K562 (cell line): ENCODE results near the gene CALM1. TPM values are rescaled to one million over a fixed set of nuclear protein-coding genes. Genes with fewer than 3 reads are reported as not detected.

Source experiments
- ATAC-seq: fragments of 200-7000 bp; cut with Tn5 transposase; 3 replicates; pipeline ENCODE4 v1.9.1; 2020; ENCODE audit warnings: moderate library complexity
- BruUV-seq: library from RNA; stranded (reverse); fragments of 400-500 nt; replicated peaks from 2 replicates; lab custom pipeline; 2021; lab: Mats Ljungman, UMichigan
- CTCF ChIA-PET: fragments of 300-600 bp; formaldehyde crosslinking; extraction: SDS; loops from one replicate; lab custom pipeline; 2021; ENCODE audit warnings: low intra/inter-chr PET ratio; lab: Yijun Ruan, JAX
- POLR2A ChIA-PET: fragments of 300-600, 350-650 bp; sonication (Branson Sonifier 250); formaldehyde crosslinking; extraction: SDS; loops from one replicate; lab custom pipeline; 2021; ENCODE audit warnings: antibody characterized with exemption, inconsistent platforms; lab: Yijun Ruan, JAX
- DNase-seq, 4 experiments: peaks; one replicate each; pipeline versions ENCODE4 v3.0.0 to v3.0.0-alpha.2; 2011 to 2018; ENCODE audit warnings: low spot score in 3 of 4, mixed read lengths in 3 of 4; ENCODE audit errors: extremely low read depth in 1 of 4
- FAIRE-seq: peaks from 2 replicates; lab custom pipeline; 2011; peaks lifted over from hg19 to GRCh38; lab: Jason Lieb, UNC
- H2AFZ ChIP-seq: 2 replicates; pipeline ENCODE4 v1.6.0; 2011; ENCODE audit warnings: low read depth, low read length, control low read depth, inconsistent platforms
- H3K27ac ChIP-seq: fragments of 200-600 bp; 3 replicates; pipeline ENCODE4 v1.8.0; 2011; ENCODE audit warnings: low read depth, mild to moderate bottlenecking, control low read depth, inconsistent platforms, low read length, moderate library complexity, mixed read lengths; ENCODE audit errors: extremely low read depth
- H3K27me3 ChIP-seq, 2 experiments: fragments of 300-600 bp in 1 of 2; 2 replicates in 1 of 2; 3 replicates in 1 of 2; pipeline versions ENCODE4 v1.6.0 to v1.8.0; 2011; ENCODE audit warnings: inconsistent platforms in 2 of 2, low read length in 2 of 2, mild to moderate bottlenecking in 1 of 2, mixed read lengths in 1 of 2, moderate library complexity in 1 of 2; ENCODE audit not compliant: control insufficient read depth in 2 of 2, insufficient read depth in 2 of 2
- H3K36me3 ChIP-seq: fragments of 300-600 bp; 3 replicates; pipeline ENCODE4 v1.8.0; 2011; ENCODE audit warnings: mild to moderate bottlenecking, low read length, inconsistent platforms; ENCODE audit not compliant: control insufficient read depth, insufficient read depth
- H3K4me1 ChIP-seq, 2 experiments: fragments of 200-600 bp in 1 of 2; replicated peaks in 1 of 2; 2 replicates in 1 of 2; 3 replicates in 1 of 2; pipeline versions ENCODE4 v1.5.1 to v1.8.0; 2011; ENCODE audit warnings: inconsistent platforms in 2 of 2, low read length in 2 of 2, mild to moderate bottlenecking in 1 of 2, mixed read lengths in 1 of 2, moderate library complexity in 1 of 2; ENCODE audit not compliant: control insufficient read depth in 2 of 2, insufficient read depth in 2 of 2
- H3K4me2 ChIP-seq: 2 replicates; pipeline ENCODE4 v1.6.1; 2011; ENCODE audit warnings: low read length, control low read depth, inconsistent platforms, mixed read lengths; ENCODE audit not compliant: insufficient read depth
- H3K4me3 ChIP-seq: fragments of 200-600 bp; sonication (generic), shearing (Covaris generic); 2 replicates; pipeline ENCODE4 v1.5.1; 2016; ENCODE audit warnings: control low read depth, inconsistent platforms
- H3K79me2 ChIP-seq: fragments of 200-600 bp; 3 replicates; pipeline ENCODE4 v1.8.0; 2011; ENCODE audit warnings: low read length, inconsistent platforms; ENCODE audit not compliant: control insufficient read depth, insufficient read depth
- H3K9ac ChIP-seq, 2 experiments: 2 replicates each; pipeline versions ENCODE4 v1.6.0 to v1.6.1; 2011; ENCODE audit warnings: low read depth in 2 of 2, low read length in 2 of 2, control low read depth in 1 of 2, inconsistent platforms in 1 of 2, mild to moderate bottlenecking in 1 of 2, mixed read lengths in 1 of 2; ENCODE audit not compliant: insufficient read depth in 1 of 2
- H3K9me1 ChIP-seq: one replicate; pipeline ENCODE4 v1.6.0; 2011; ENCODE audit warnings: inconsistent platforms, mild to moderate bottlenecking, low read length, moderate library complexity; ENCODE audit not compliant: control insufficient read depth, insufficient read depth
- H3K9me3 ChIP-seq: replicated peaks from 2 replicates; pipeline ENCODE4 v1.5.1; 2011; ENCODE audit warnings: low read depth, low read length, inconsistent platforms; ENCODE audit not compliant: control insufficient read depth, insufficient read depth
- H4K20me1 ChIP-seq: replicated peaks from 2 replicates; pipeline ENCODE4 v1.6.1; 2011; ENCODE audit warnings: low read length, inconsistent platforms, mixed read lengths; ENCODE audit not compliant: control insufficient read depth, insufficient read depth
- C11orf30 ChIP-seq: fragments of 450-650 bp; IDR thresholded peaks from 2 replicates; pipeline ENCODE4 v1.6.1; 2016; ENCODE audit warnings: low read depth, mild to moderate bottlenecking
- CBX3 ChIP-seq, 2 experiments: IDR thresholded peaks; 1 replicate in 1 of 2; 2 replicates in 1 of 2; pipeline ENCODE4 v1.6.1; 2012; ENCODE audit warnings: inconsistent platforms in 2 of 2, low read length in 2 of 2, borderline replicate concordance in 1 of 2, control low read depth in 1 of 2
- ETV1 ChIP-seq: fragments of 450-650 bp; conservative IDR thresholded peaks from 2 replicates; pipeline ENCODE4 v1.6.1; 2016; ENCODE audit warnings: missing genetic modification characterization, control low read depth, low read depth, missing compliant biosample characterization
- FIP1L1 ChIP-seq: fragments of 200-400 bp; formaldehyde crosslinking; IDR thresholded peaks from 2 replicates; pipeline ENCODE4 v1.6.1; 2018; ENCODE audit warnings: mild to moderate bottlenecking, low read depth, low read length; ENCODE audit not compliant: poor library complexity, severe bottlenecking
- KDM2B ChIP-seq: fragments of 250-450 bp; sonication (Bioruptor Pico); IDR thresholded peaks from 2 replicates; pipeline ENCODE4 v1.8.0; 2021; ENCODE audit warnings: mild to moderate bottlenecking, moderate library complexity
- MAFG ChIP-seq: fragments of 450-650 bp; conservative IDR thresholded peaks from 2 replicates; pipeline ENCODE4 v1.6.1; 2016; ENCODE audit warnings: missing genetic modification characterization, missing compliant biosample characterization
- NFE2 ChIP-seq: IDR thresholded peaks from 2 replicates; pipeline ENCODE4 v1.6.1; 2014; ENCODE audit warnings: antibody characterized with exemption, low read depth
- NR2C1 ChIP-seq, 2 experiments: fragments of 450-650 bp; IDR thresholded peaks; 2 replicates each; pipeline ENCODE4 v1.6.1; 2017; ENCODE audit warnings: mild to moderate bottlenecking in 2 of 2, antibody characterized with exemption in 1 of 2, inconsistent platforms in 1 of 2, missing compliant biosample characterization in 1 of 2, missing genetic modification characterization in 1 of 2
- RB1 ChIP-seq: fragments of 450-650 bp; IDR thresholded peaks from 2 replicates; pipeline ENCODE4 v1.6.1; 2017; ENCODE audit warnings: low read depth, mild to moderate bottlenecking
- RFX1 ChIP-seq: fragments of 450-650 bp; IDR thresholded peaks from 2 replicates; pipeline ENCODE4 v1.6.1; 2016; ENCODE audit warnings: mild to moderate bottlenecking, moderate library complexity
- SAFB2 ChIP-seq: fragments of 200-400 bp; formaldehyde crosslinking; IDR thresholded peaks from 2 replicates; pipeline ENCODE4 v1.6.1; 2018; ENCODE audit warnings: borderline replicate concordance, low read length, low read depth, moderate library complexity; ENCODE audit not compliant: severe bottlenecking
- SPI1 ChIP-seq: IDR thresholded peaks from 2 replicates; pipeline ENCODE4 v1.6.1; 2011; ENCODE audit warnings: low read depth, low read length, control low read depth, borderline replicate concordance
- ZBTB11 ChIP-seq, 3 experiments: fragments of 200-800 bp in 1 of 3; fragments of 250-450 bp in 1 of 3; fragments of 450-650 bp in 1 of 3; sonication (Bioruptor Pico) in 1 of 3; sonication (Bioruptor generic) in 1 of 3; formaldehyde crosslinking in 1 of 3; IDR thresholded peaks; 2 replicates each; pipeline versions ENCODE4 v1.6.1 to v1.8.0; 2016 to 2022; ENCODE audit warnings: mild to moderate bottlenecking in 2 of 3, missing genetic modification characterization in 2 of 3, missing compliant biosample characterization in 1 of 3, moderate library complexity in 1 of 3
- ZNF311 ChIP-seq: fragments of 250-450 bp; sonication (Bioruptor Pico); IDR thresholded peaks from 2 replicates; pipeline ENCODE4 v1.4.0; 2020; ENCODE audit warnings: mild to moderate bottlenecking, moderate library complexity
- ZNF384 ChIP-seq: IDR thresholded peaks from 2 replicates; pipeline ENCODE4 v1.6.1; 2012; ENCODE audit warnings: low read depth, low read length, improper control_type of control experiment
- WGBS: fragments of 100-300 bp; shearing (Covaris generic); methylation state at CpG from one replicate; pipeline ENCODE4 v1.1.6; 2016; ENCODE audit warnings: low coverage, mixed read lengths; ENCODE audit not compliant: insufficient coverage; ENCODE audit errors: missing lambda C conversion rate; 5-methylcytosine and 5-hydroxymethylcytosine counted together
- in situ Hi-C: fragments of 300-500 bp; cut with MboI; formaldehyde crosslinking; loops from 4 replicates; pipeline ENCODE4 v1.15.0; 2018; ENCODE audit warnings: inconsistent platforms, mixed read lengths
- intact Hi-C: fragments of 100-400 bp; cut with micrococcal nuclease; formaldehyde crosslinking; loops from 2 replicates; pipeline ENCODE4 v1.14.2; 2022
- polyA plus RNA-seq, 8 experiments: library from polyadenylated mRNA; depleted of rRNA in 4 of 8; stranded (reverse) in 5 of 8; unstranded in 3 of 8; fragments of >200 nt; fragmentation: Nextera tagmentation in 2 of 8; fragmentation: Illumina TruSeq in 1 of 8; extraction: Ambion mirVana in 2 of 8; extraction: Trizol in 1 of 8; gene quantifications; 2 replicates each; pipeline versions ENCODE4 v1.2.1 to v1.2.3, GENCODE V29; 2011 to 2014; ENCODE audit warnings: inconsistent platforms in 1 of 8, missing spikeins in 1 of 8
- total RNA-seq, 7 experiments: library from RNA; depleted of rRNA in 6 of 7; stranded (reverse); fragments of >200 nt in 6 of 7; fragmentation: Illumina TruSeq in 2 of 7; extraction: Trizol in 2 of 7; gene quantifications; 2 replicates each; pipeline versions ENCODE4 v1.2.1 to v1.2.3, GENCODE V29; 2011 to 2021; ENCODE audit warnings: low replicate concordance in 1 of 7
- TF ChIP-seq, protein P1 (sequence below), 2 experiments: fragments of 450-650 bp in 1 of 2; sonication (generic) in 1 of 2; formaldehyde crosslinking in 1 of 2; IDR thresholded peaks in 1 of 2; conservative IDR thresholded peaks in 1 of 2; 2 replicates each; pipeline versions ENCODE4 v1.6.1 to v1.8.1; 2016 to 2023; ENCODE audit warnings: mild to moderate bottlenecking in 2 of 2, moderate library complexity in 2 of 2, inconsistent platforms in 1 of 2, missing genetic modification reagents in 1 of 2

Gene CALM1
- total and polyA plus RNA-seq, 9 of the 15 experiments (the other 6 are each of a cell fraction or from before 2014, with no cell fraction given), result 48.0 to 269 (median 158) TPM

GRCh38 chr14:90355540-90356518, 41.0 kb upstream of the CALM1 start:
- H3K79me2 ChIP-seq, result no peaks in the 10 kb centered on the region
- ATAC-seq, result no peak
- no peak overlapping the region for H3K9ac ChIP-seq
- CTCF ChIA-PET, result no interaction called here
- no peaks in the 10 kb centered on the region for H3K4me1 ChIP-seq
- WGBS, result 7% methylated on average over 8 of the region's 8 CpGs
- H3K27ac ChIP-seq, result no peak overlapping the region
- BruUV-seq, result no TSS peak
- H2AFZ ChIP-seq, result no peak overlapping the region
- H3K4me3 ChIP-seq, result no peak overlapping the region
- H3K36me3 ChIP-seq, result no peaks in the 10 kb centered on the region
- DNase-seq, result no peak
- no peaks in the 10 kb centered on the region for H4K20me1 ChIP-seq
- no peaks in the 10 kb centered on the region for H3K9me3 ChIP-seq
- no peaks in the 10 kb centered on the region for H3K9me1 ChIP-seq
- peaks cover 8 to 17% of the 10 kb centered on the region in 2 experiments; a peak in 4 of 5 replicates for H3K27me3 ChIP-seq
- intact Hi-C loops, result no loop called here
- POLR2A ChIA-PET, result interaction anchor here (1.1 kb wide), 1 partner anchor 11 kb away, joined by 4 read pairs; no protein-coding TSS in a partner anchor
- in situ Hi-C loops, result no loop called here
- no peak overlapping the region for H3K4me2 ChIP-seq
- no peak for FAIRE-seq
- no peak for TF ChIP-seq FIP1L1
- no peak; the same call in 1 of the 2 replicates for TF ChIP-seq NFE2
- TF ChIP-seq RFX1, result peak; percentile 37
- no peak for TF ChIP-seq ETV1
- TF ChIP-seq CBX3 (IDR thresholded peaks at IDR 0.05; ENCODE audit: borderline replicate concordance in 1 of 2, low read length in 2 of 2), result no peak
- no peak for TF ChIP-seq SPI1
- no peak for TF ChIP-seq SAFB2
- no peak for TF ChIP-seq ZBTB11 (CRISPR knock-in tag; IDR thresholded peaks at IDR 0.05)
- 0 out of 2 replicates have a peak, but pooled peaks have one; percentile 9 for TF ChIP-seq C11orf30
- TF ChIP-seq RB1, result no peak
- TF ChIP-seq KDM2B (CRISPR knock-in tag), result no peak
- 0 out of 2 replicates have a peak, but pooled peaks have one; percentile 15 for TF ChIP-seq ZNF384
- TF ChIP-seq NR2C1 (IDR thresholded peaks at IDR 0.05), result no peak
- TF ChIP-seq NR2C1 (tag; IDR thresholded peaks at IDR 0.05), result no peak
- TF ChIP-seq MAFG (tag), result peak; percentile 47
- TF ChIP-seq, protein P1, sequence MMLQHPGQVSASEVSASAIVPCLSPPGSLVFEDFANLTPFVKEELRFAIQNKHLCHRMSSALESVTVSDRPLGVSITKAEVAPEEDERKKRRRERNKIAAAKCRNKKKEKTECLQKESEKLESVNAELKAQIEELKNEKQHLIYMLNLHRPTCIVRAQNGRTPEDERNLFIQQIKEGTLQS (IDR thresholded peaks at IDR 0.05), result peak; percentile 68
- TF ChIP-seq, protein P1 (CRISPR knock-in tag; conservative IDR thresholded peaks at IDR 0.05), result no peak
- no peak for TF ChIP-seq ZNF311
